ENCODE data around the gene CD81.
"Not testable (repeated sequence)": the region's sequence is repeated elsewhere in the genome, so short reads cannot be mapped to it uniquely, and the experiment has no call there.

- TF ChIP-seq POLR2AphosphoS5, EP300, CTCF (IDR thresholded peaks at IDR 0.05): not testable (repeated sequence)
Measured at GRCh38 chr11:2364386-2364785, 12.7 kb upstream of the CD81 start.

All from upper lobe of left lung (tissue), 4 donors.